GM12892 (cell line): ENCODE measurements around the gene NUBPL.
"Not testable (repeated sequence)": the region's sequence is repeated elsewhere in the genome, so short reads cannot be mapped to it uniquely, and the experiment has no call there.

ENCODE experiments used
- DNase-seq: peaks from one replicate; pipeline ENCODE4 v3.0.0; 2011; ENCODE audit not compliant: insufficient read length
- FAIRE-seq: peaks from 2 replicates; lab custom pipeline; 2011; peaks lifted over from hg19 to GRCh38; lab: Jason Lieb, UNC
- POLR2A ChIP-seq: IDR thresholded peaks from 2 replicates; pipeline ENCODE4 v1.6.1; 2011; ENCODE audit warnings: low read depth, low read length, control low read depth
- POLR2AphosphoS5 ChIP-seq: IDR thresholded peaks from 2 replicates; pipeline ENCODE4 v1.6.1; 2011; ENCODE audit warnings: low read depth, low read length, control low read depth
- TAF1 ChIP-seq: IDR thresholded peaks from 2 replicates; pipeline ENCODE4 v1.6.1; 2011; ENCODE audit warnings: low read depth, mild to moderate bottlenecking, control low read depth, low read length, borderline replicate concordance

NUBPL gene

GRCh38 chr14:31622060-31622459 is 60.9 kb downstream of the NUBPL start:
- no peak for FAIRE-seq
- no peak for DNase-seq
- TF ChIP-seq POLR2A (no peak), TAF1 (no peak), POLR2AphosphoS5 (no peak)

DNA sequence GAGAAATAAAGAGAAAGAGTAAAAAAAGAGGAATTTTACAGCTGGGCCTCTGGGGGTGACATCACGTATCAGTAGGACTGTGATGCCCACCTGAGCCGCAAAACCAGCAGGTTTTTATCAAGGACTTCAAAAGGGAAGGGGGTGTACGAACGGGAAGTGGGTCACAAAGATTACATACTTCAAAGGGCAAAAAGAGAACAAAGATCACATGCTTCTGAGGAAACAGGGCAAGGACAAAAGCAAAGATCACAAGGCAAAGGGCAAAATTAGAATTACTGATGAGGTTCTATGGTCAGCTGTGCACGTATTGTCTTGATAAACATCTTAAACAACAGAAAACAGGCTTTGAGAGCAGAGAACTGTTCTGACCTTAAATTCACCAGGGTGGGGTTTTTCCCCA is 91.7 kb downstream of the NUBPL start:
- FAIRE-seq, DNase-seq: not testable (repeated sequence)

DNA sequence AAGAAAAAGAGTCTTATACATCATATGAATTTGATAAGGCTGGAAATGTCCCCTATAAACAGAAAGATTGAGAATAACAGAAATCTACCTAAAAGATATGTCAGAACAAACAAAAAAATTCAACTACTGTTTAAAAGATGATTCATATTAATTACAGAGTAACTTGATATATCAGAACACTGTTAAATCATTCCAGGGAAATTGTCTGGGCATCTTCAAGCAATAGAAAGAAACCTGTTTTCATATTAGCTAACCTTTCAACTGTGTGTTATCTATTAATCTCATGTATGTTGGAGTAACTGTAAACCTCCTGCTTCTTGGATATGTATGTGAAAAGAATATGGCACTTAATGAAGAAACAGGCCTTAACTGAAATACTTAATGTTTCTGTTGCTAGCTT is 96.7 kb downstream of the NUBPL start:
- no peak for FAIRE-seq
- no peak for TF ChIP-seq TAF1
- TF ChIP-seq POLR2AphosphoS5: no peak
- no peak for TF ChIP-seq POLR2A
- DNase-seq: no peak

DNA sequence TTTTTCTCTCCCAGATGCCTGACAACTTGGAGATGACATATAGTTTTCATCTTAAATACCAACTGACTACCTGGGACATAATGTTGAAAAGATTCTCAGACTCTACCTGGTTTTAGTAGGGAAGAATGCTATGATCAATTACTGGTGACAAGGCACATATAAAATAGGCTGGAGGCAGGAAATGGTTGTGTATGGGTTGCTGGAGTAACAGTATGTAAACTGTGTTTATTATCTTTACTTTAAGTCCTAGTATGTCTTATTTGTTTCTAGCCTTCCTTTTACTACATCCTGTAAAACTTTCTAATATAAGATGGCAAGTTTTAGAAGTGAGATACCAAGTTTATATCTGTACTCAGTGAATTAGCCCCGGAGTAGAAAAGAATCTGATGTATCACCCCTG is 98.1 kb downstream of the NUBPL start:
- TF ChIP-seq TAF1: no peak
- TF ChIP-seq POLR2AphosphoS5: no peak
- TF ChIP-seq POLR2A: no peak
- DNase-seq: no peak
- no peak for FAIRE-seq

DNA sequence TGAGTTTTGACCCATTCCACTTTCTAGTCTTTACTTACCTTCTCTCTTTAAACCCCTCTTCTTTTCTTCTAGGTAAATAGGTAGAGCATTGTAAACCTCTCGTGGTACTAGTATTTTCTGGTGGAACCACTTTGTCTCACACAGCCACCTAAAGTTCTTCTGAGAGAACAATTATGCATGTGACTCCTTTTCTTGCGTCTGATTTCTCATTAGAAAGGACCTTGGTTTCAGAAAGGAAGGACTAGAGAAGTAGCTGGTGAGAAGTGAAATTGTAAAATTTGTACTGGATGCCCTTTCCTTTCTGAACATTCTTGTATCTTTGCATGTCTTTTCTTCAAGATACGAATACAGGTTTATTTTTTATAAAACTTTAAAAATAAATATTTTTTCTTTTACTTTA is 99.0 kb downstream of the NUBPL start:
- FAIRE-seq: no peak
- no peak for TF ChIP-seq POLR2AphosphoS5
- TF ChIP-seq TAF1: no peak
- TF ChIP-seq POLR2A: no peak
- DNase-seq: no peak

- FAIRE-seq: no peak
- no peak for DNase-seq
- TF ChIP-seq POLR2A (no peak), POLR2AphosphoS5 (no peak), TAF1 (no peak)
These were observed 99.5 kb downstream of the NUBPL start for GRCh38 chr14:31660728-31661127.

- DNase-seq: no peak
- FAIRE-seq: no peak
- no peak for TF ChIP-seq POLR2AphosphoS5
- no peak for TF ChIP-seq TAF1
- no peak for TF ChIP-seq POLR2A
These were observed 107.1 kb downstream of the NUBPL start for GRCh38 chr14:31668348-31668747.

GRCh38 chr14:31672709-31673108 is 111.5 kb downstream of the NUBPL start:
- TF ChIP-seq TAF1: no peak
- TF ChIP-seq POLR2AphosphoS5: no peak
- no peak for TF ChIP-seq POLR2A
- DNase-seq: no peak
- FAIRE-seq: no peak

DNA sequence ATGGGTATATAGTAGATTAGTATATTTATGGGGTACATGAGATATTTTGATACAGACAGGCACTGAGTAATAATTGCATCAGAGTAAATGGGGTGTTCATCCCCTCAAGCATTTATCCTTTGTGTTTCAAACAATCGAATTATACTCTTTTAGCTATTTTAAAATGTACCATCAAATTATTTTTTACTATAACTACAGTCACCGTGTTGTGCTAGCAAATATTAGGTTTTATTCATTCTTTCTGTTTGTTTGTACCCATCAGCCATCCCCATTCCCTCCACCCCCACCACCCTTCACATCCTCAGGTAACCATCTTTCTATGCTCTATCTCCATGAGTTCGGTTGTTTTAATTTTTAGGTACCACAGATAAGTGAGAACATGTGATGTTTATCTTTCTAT is 115.8 kb downstream of the NUBPL start:
- FAIRE-seq (no peak), DNase-seq (no peak)
- TF ChIP-seq POLR2A: no peak
- no peak for TF ChIP-seq POLR2AphosphoS5
- TF ChIP-seq TAF1: no peak

DNA sequence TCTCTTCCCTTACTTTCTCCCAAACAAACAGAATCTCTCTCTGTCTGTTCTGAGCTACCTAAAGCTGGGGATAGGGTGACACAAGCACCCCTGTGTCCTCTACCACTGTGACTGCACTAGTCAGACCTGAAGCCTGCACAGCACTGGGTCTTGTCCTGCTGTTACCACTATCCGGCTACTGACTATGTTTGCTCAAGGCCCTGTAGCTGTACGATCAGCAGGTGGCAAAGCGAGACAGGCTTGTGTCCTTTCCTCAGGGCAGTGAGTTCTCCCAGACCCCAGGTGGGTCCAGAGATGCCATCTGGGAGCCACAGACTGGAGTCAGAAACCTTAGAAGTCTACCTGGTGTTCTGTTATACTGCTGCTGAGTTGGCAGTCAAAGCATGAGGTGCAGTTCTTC is 116.4 kb downstream of the NUBPL start:
- no peak for DNase-seq
- FAIRE-seq: no peak
- no peak for TF ChIP-seq TAF1
- no peak for TF ChIP-seq POLR2AphosphoS5
- TF ChIP-seq POLR2A: no peak

GRCh38 chr14:31678421-31679249 is 117.4 kb downstream of the NUBPL start:
- no peak for FAIRE-seq
- TF ChIP-seq TAF1 (no peak), POLR2AphosphoS5 (no peak), POLR2A (no peak)
- no peak for DNase-seq

DNA sequence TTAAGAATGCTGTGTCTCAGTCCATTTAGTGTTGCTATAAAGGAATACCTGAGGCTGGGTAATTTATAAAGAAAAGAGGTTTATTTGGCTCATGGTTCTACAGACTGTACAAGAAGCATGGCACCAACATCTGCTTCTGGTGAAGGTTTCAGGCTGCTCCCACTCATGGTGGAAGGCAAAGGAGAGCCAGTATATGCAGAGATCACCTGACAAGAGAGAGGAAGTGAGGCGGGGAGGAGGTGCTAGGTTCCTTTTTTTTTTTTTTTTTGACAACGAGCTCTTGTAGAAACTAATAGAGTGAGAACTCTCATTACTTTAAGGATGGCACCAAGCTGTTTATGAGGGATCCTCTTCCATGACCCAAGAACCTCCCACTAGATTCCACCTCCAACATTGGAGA is 121.6 kb downstream of the NUBPL start:
- TF ChIP-seq TAF1 (no peak), POLR2AphosphoS5 (no peak), POLR2A (no peak)
- FAIRE-seq (no peak), DNase-seq (no peak)
